ENCODE results near the gene KCNC2. TPM values are rescaled to one million over a fixed set of nuclear protein-coding genes. Genes with fewer than 3 reads are reported as not detected.

Gene KCNC2
- total RNA-seq, 1 donor from 2014 or later: not detected

DNA sequence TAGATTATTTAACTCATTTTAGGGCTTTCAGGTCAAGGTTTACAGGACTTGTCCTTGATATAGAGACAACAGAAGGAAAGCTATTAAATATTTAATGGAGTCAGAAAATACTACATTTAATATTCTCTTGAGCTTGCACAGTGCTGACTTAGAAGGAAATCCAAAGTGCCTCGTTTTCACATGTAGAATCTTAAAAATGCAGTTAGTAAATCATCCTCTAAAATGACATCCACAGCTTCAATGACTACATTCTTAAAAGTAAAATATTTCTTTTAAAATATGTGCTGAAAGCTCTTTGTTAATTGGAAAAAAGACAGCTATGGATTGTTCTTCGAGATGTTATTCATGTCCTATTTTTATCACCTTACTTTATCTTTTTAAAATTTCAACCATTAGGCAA is 146.9 kb downstream of the KCNC2 start:
- Histone ChIP-seq H3K9me3 (no peaks in the 10 kb centered on the region), H3K36me3 (no peaks in the 10 kb centered on the region), H3K4me1 (no peaks in the 10 kb centered on the region), H3K27me3 (no peaks in the 10 kb centered on the region), H3K4me3 (no peak overlapping the region), H3K27ac (no peak overlapping the region)
- DNase-seq (ENCODE audit: low spot score in 2 of 2): no peak
- intact Hi-C loops (cut with DNase I): no loop called here
- TF ChIP-seq, protein P1, sequence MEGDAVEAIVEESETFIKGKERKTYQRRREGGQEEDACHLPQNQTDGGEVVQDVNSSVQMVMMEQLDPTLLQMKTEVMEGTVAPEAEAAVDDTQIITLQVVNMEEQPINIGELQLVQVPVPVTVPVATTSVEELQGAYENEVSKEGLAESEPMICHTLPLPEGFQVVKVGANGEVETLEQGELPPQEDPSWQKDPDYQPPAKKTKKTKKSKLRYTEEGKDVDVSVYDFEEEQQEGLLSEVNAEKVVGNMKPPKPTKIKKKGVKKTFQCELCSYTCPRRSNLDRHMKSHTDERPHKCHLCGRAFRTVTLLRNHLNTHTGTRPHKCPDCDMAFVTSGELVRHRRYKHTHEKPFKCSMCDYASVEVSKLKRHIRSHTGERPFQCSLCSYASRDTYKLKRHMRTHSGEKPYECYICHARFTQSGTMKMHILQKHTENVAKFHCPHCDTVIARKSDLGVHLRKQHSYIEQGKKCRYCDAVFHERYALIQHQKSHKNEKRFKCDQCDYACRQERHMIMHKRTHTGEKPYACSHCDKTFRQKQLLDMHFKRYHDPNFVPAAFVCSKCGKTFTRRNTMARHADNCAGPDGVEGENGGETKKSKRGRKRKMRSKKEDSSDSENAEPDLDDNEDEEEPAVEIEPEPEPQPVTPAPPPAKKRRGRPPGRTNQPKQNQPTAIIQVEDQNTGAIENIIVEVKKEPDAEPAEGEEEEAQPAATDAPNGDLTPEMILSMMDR (IDR thresholded peaks at IDR 0.05): no peak

DNA sequence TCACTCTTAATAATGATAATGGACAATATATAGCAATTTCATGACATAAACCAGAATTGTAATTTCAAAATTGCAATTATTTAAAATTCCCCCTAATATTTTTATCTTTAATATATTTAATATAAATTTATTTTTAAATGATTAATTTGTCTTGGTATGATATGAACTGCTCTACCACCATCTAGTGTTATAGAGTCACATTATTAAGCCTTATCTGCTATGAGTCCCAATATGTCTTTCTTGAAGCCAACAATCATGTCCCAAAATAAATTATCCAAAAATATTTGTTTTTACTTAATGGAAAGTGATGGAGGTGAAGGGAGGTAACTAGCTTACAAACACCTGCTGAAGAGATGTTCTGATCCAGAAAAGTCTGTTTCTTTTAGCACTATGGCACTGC is 151.4 kb downstream of the KCNC2 start:
- Histone ChIP-seq H3K9me3 (no peaks in the 10 kb centered on the region), H3K27me3 (no peaks in the 10 kb centered on the region), H3K27ac (no peak overlapping the region), H3K36me3 (no peaks in the 10 kb centered on the region), H3K4me1 (no peaks in the 10 kb centered on the region), H3K4me3 (no peak overlapping the region)
- DNase-seq (ENCODE audit: low spot score in 2 of 2): no peak
- intact Hi-C loops (cut with DNase I): no loop called here
- TF ChIP-seq, protein P1 (IDR thresholded peaks at IDR 0.05): no peak

- Histone ChIP-seq H3K36me3 (no peaks in the 10 kb centered on the region), H3K4me3 (no peak overlapping the region), H3K9me3 (no peaks in the 10 kb centered on the region), H3K27ac (no peak overlapping the region), H3K4me1 (no peaks in the 10 kb centered on the region), H3K27me3 (no peaks in the 10 kb centered on the region)
- TF ChIP-seq, protein P1 (IDR thresholded peaks at IDR 0.05): no peak
- DNase-seq (ENCODE audit: low spot score in 2 of 2): no peak
- intact Hi-C loops (cut with DNase I): no loop called here
Measured at GRCh38 chr12:75048767-75049166, 160.9 kb downstream of the KCNC2 start.

GRCh38 chr12:75047885-75048525 is 161.6 kb downstream of the KCNC2 start:
- no peak for DNase-seq (ENCODE audit: low spot score in 2 of 2)
- H3K27me3 ChIP-seq: no peaks in the 10 kb centered on the region
- H3K36me3 ChIP-seq: no peaks in the 10 kb centered on the region
- no peak overlapping the region for H3K27ac ChIP-seq
- no peaks in the 10 kb centered on the region for H3K4me1 ChIP-seq
- H3K4me3 ChIP-seq: no peak overlapping the region
- no peaks in the 10 kb centered on the region for H3K9me3 ChIP-seq
- intact Hi-C loops (cut with DNase I): no loop called here
- TF ChIP-seq, protein P1 (IDR thresholded peaks at IDR 0.05): no peak

GRCh38 chr12:75042125-75042524 is 167.5 kb downstream of the KCNC2 start:
- TF ChIP-seq, protein P1 (IDR thresholded peaks at IDR 0.05): no peak
- H3K27ac ChIP-seq: no peak overlapping the region
- intact Hi-C loops (cut with DNase I): no loop called here

GRCh38 chr12:75041472-75041871 is 168.2 kb downstream of the KCNC2 start:
- no peak overlapping the region for H3K4me3 ChIP-seq
- no peaks in the 10 kb centered on the region for H3K36me3 ChIP-seq
- H3K9me3 ChIP-seq: no peaks in the 10 kb centered on the region
- TF ChIP-seq, protein P1 (IDR thresholded peaks at IDR 0.05): no peak
- intact Hi-C loops (cut with DNase I): no loop called here
- no peaks in the 10 kb centered on the region for H3K27me3 ChIP-seq
- no peak for DNase-seq (ENCODE audit: low spot score in 2 of 2)
- no peak overlapping the region for H3K27ac ChIP-seq
- no peaks in the 10 kb centered on the region for H3K4me1 ChIP-seq

More at GRCh38 chr12:75042125-75042524, 167.5 kb downstream of the KCNC2 start:
- H3K4me1 ChIP-seq: no peaks in the 10 kb centered on the region
- H3K27me3 ChIP-seq: no peaks in the 10 kb centered on the region
- no peak for DNase-seq (ENCODE audit: low spot score in 2 of 2)
- H3K9me3 ChIP-seq: no peaks in the 10 kb centered on the region
- no peak overlapping the region for H3K4me3 ChIP-seq
- H3K36me3 ChIP-seq: no peaks in the 10 kb centered on the region

Data from ascending aorta (tissue), 2 donors.